ENCODE data around the gene TEX12. TPM values are rescaled to one million over a fixed set of nuclear protein-coding genes. Genes with fewer than 3 reads are reported as not detected.

TEX12 gene
- total and polyA plus RNA-seq, 2 of the 8 experiments (the other 6 are each of a cell fraction or from before 2014, with no cell fraction given), result not detected

GRCh38 chr11:112206071-112206470, 38.9 kb downstream of the TEX12 start:
- H4K20me1 ChIP-seq (replicated peaks in 1 of 2; ENCODE audit: control insufficient read depth in 1 of 2, insufficient read depth in 2 of 2, low read length in 2 of 2), result no peaks in the 10 kb centered on the region
- H4K91ac ChIP-seq (replicated peaks; ENCODE audit: insufficient read length, low read length), result no peak overlapping the region
- H3K36me3 ChIP-seq (ENCODE audit: control insufficient read depth in 2 of 4, insufficient read depth in 4 of 4, low read length in 3 of 4), result peaks cover 0 to 4% (median 0%) of the 10 kb centered on the region in 4 experiments; a peak in 1 of 8 replicates
- no peak overlapping the region for H3K23ac ChIP-seq (ENCODE audit: insufficient read length)
- no peak overlapping the region for H3K18ac ChIP-seq (ENCODE audit: extremely low read depth, low read length)
- H3K14ac ChIP-seq (ENCODE audit: insufficient read length), result no peak overlapping the region
- H2AFZ ChIP-seq (ENCODE audit: low read length), result no peak overlapping the region
- H3K4me1 ChIP-seq (replicated peaks in 1 of 4; ENCODE audit: control insufficient read depth in 3 of 4, insufficient read depth in 4 of 4, low read length in 3 of 4), result no peaks in the 10 kb centered on the region
- H2AK5ac ChIP-seq (ENCODE audit: low read depth, low read length), result no peak overlapping the region
- H2BK120ac ChIP-seq (replicated peaks; ENCODE audit: low read depth, low read length), result no peak overlapping the region
- no peak overlapping the region for H2BK5ac ChIP-seq (ENCODE audit: low read depth, low read length)
- H3K79me2 ChIP-seq (ENCODE audit: control insufficient read depth in 1 of 2, insufficient read depth in 2 of 2, low read length in 2 of 2), result no peaks in the 10 kb centered on the region
- ChIA-PET POLR2A (ENCODE audit: partially characterized antibody) (no interaction called here), CTCF (ENCODE audit: partially characterized antibody) (interaction anchor here (0.7 to 1.2 kb wide), 3 partner anchors 74 to 359 kb away, joined by 3 to 4 read pairs (median 3); no protein-coding TSS in a partner anchor)
- no peak overlapping the region for H3K56ac ChIP-seq (replicated peaks; ENCODE audit: insufficient read length, low read depth, low read length)
- H3K27me3 ChIP-seq (replicated peaks in 1 of 4; ENCODE audit: control insufficient read depth in 3 of 4, extremely low read depth in 1 of 4, insufficient read depth in 3 of 4, low read length in 3 of 4), result no peaks in the 10 kb centered on the region
- no peak for DNase-seq (ENCODE audit: low read depth in 1 of 2, low spot score in 2 of 2)
- no peak overlapping the region for H3K27ac ChIP-seq (ENCODE audit: low read depth, low read length)
- H2BK20ac ChIP-seq (ENCODE audit: low read length), result no peak overlapping the region
- H3K9ac ChIP-seq (replicated peaks in 1 of 4; ENCODE audit: extremely low read depth in 1 of 4, low read depth in 3 of 4, low read length in 3 of 4), result no peak overlapping the region
- H4K8ac ChIP-seq (ENCODE audit: extremely low read depth, insufficient read depth, low read length), result no peak overlapping the region
- H3K9me3 ChIP-seq (ENCODE audit: insufficient read depth in 2 of 2, low read depth in 1 of 2, low read length in 1 of 2), result peaks cover 0 to 4% of the 10 kb centered on the region in 2 experiments; a peak in 1 of 4 replicates
- H3K4me3 ChIP-seq (ENCODE audit: extremely low read depth in 1 of 4, insufficient read depth in 2 of 4, low read depth in 3 of 4, low read length in 4 of 4), result no peak overlapping the region
- 82% methylated on average over 23 of the region's 23 CpGs; no CpG with 5 or more reads in 1 of the 2 experiments for WGBS, 2 experiments (ENCODE audit: extremely low coverage in 1 of 2, insufficient coverage in 1 of 2, insufficient read length in 1 of 2, insufficient replicate concordance in 2 of 2, low coverage in 1 of 2, low lambda C conversion rate in 2 of 2, missing lambda C conversion rate in 1 of 2)
- no peak overlapping the region for H3K4ac ChIP-seq (replicated peaks; ENCODE audit: insufficient read length, low read depth, low read length)
- H4K5ac ChIP-seq (ENCODE audit: insufficient read length, low read depth, low read length), result no peak overlapping the region
- H3K79me1 ChIP-seq (ENCODE audit: low read depth, low read length), result no peaks in the 10 kb centered on the region
- no peak overlapping the region for H2BK12ac ChIP-seq (ENCODE audit: low read depth, low read length)
- no peak overlapping the region for H3K4me2 ChIP-seq (ENCODE audit: insufficient read depth in 1 of 2, low read depth in 2 of 2, low read length in 2 of 2)
- FAIRE-seq, result no peak
- no peaks in the 10 kb centered on the region; the same call in 1 of the 2 replicates for H3K23me2 ChIP-seq (ENCODE audit: low read depth, low read length)
- no peak overlapping the region for H2BK15ac ChIP-seq (ENCODE audit: low read length)
- no peak for TF ChIP-seq PHF8 (conservative IDR thresholded peaks at IDR 0.05; ENCODE audit: low read depth, low read length)
- TF ChIP-seq CHD2 (IDR thresholded peaks at IDR 0.05; ENCODE audit: low read length), result no peak
- no peak for TF ChIP-seq SP4 (IDR thresholded peaks at IDR 0.05; ENCODE audit: low read length)
- no peak for TF ChIP-seq BCL11A (IDR thresholded peaks at IDR 0.05; ENCODE audit: low read depth in 2 of 2, low read length in 2 of 2)
- TF ChIP-seq JUN (IDR thresholded peaks at IDR 0.05; ENCODE audit: low read depth, low read length), result no peak
- TF ChIP-seq EZH2 (IDR thresholded peaks at IDR 0.05; ENCODE audit: low read depth, low read length, severe bottlenecking), result no peak
- no peak for TF ChIP-seq SUZ12 (IDR thresholded peaks at IDR 0.05; ENCODE audit: low read length)
- no peak for TF ChIP-seq YY1 (IDR thresholded peaks at IDR 0.05; ENCODE audit: low read depth, low read length)
- TF ChIP-seq E2F6 (IDR thresholded peaks at IDR 0.05), result no peak
- no peak for TF ChIP-seq BRCA1 (IDR thresholded peaks at IDR 0.05; ENCODE audit: low read depth, low read length)
- TF ChIP-seq KDM5A (IDR thresholded peaks at IDR 0.05; ENCODE audit: low read length), result no peak
- no peak for TF ChIP-seq NANOG (IDR thresholded peaks at IDR 0.05; ENCODE audit: insufficient read depth, low read depth, low read length, poor library complexity, severe bottlenecking)
- TF ChIP-seq BACH1 (IDR thresholded peaks at IDR 0.05; ENCODE audit: low read length), result no peak
- TF ChIP-seq GTF2F1 (IDR thresholded peaks at IDR 0.05; ENCODE audit: borderline replicate concordance, low read depth, low read length), result no peak
- no peak for TF ChIP-seq POLR2A (IDR thresholded peaks at IDR 0.05; ENCODE audit: control extremely low read depth in 1 of 2, low read depth in 2 of 2, low read length in 2 of 2)
